Retina (tissue), 1 donor: ENCODE measurements around the gene APBB3.
A peak's percentile ranks its signal among the peaks of the same experiment; 100 is the strongest.

Experiments
- DNase-seq: peaks from one replicate; pipeline ENCODE4 v3.0.0-alpha.2; 2016

APBB3 gene

DNA sequence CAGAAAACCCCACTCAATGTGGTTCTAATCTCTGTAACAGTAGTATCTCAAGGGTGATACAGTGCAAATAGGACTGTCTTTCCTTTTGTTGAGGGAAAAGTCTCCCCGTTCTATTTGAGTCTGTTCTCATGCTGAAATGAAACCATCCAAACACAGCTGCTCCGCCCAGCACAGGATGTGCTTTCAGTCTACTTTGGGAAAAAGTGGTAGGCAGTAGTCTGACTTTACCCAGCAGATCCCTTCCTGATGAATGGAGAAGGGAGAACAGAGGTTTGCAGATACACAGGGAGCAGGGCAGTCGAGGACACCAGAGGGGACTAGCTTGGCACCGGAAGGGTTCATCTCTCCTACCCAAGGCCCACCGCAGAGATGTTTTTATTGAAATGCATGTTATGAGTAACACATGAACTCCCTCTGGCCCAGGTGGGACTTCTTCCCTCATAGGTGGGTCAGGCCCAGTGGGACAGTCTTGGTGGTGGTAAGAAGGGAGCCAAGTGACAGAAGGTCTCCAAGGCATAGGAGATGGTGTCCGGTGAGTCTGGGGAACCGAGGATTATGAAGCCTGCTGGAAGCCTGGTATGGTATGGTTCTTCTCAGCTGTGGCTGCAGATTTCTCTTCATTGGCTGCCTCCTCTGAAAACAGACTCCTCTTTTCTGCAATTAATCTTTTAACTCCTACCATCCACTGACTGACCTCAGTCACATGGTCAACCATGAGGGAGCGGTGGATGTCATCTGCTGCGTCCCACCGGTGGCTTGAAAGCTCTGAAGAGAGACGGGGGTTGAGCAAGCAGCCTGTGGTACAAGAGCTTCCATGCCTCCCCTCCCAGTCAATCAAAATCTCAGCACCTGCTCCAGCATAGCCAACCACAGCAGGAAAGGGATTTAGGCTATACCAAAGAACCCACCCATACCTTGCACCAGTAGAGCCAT is 14.0 kb downstream of the APBB3 start:
- no peak for DNase-seq

DNA sequence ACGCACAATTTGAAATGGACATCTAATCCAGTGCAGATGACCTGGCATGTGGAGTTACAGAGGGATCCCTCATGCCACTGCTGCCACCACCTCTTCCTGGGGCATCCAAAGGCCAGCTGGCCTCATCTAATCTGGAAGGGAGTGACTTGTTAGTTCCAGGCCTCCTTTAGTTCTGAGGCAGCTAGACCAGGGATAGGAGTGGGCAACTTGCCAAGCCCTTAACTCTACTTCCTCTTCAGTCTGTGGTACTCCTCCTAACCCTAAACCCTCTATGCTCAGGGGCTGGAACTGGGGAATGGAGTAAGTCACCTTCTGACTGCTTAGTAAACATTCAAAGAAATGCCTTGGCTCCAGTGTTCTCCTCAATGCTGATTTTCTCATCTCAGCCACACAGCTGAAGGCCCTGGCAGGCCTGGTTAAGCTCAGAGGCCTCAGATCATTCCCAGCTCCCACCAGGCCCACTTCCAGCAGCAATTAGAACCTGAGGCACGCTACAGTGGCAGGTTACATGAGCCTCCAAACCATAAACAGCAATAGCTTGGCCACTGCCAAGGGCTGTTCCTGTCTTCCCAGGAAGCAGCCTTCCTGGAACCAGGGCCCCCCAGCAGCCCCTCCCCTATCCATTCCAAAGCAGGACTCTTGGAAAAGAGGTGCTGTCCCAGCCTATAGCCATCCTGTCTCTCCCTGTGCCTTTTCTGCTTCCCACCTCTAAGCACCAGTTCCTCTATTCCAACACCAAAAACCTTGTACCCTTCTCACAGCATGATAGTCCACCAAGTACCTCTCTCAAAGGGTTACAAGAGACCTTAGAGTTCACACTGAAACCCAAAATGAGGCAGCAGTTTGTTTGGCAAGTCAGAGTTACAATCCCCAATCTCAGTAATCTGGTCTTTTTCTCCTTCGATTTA is 14.9 kb downstream of the APBB3 start:
- no peak for DNase-seq

DNA sequence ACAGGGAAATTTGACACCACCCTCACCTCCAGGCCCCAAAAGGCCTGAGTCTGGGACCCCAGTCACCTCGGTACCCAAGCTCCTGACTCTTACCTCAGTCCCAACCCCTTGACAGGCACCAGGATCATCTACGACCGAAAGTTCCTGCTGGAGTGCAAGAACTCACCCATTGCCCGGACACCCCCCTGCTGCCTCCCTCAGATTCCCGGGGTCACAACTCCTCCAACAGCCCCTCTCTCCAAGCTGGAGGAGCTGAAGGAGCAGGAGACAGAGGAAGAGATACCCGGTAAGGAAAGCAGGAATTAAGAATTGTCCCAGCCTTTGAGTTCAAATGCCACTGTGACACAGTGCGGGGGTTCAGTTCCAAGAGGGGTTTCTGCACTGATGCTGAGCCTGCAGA is 15.6 kb downstream of the APBB3 start:
- no peak for DNase-seq

DNA sequence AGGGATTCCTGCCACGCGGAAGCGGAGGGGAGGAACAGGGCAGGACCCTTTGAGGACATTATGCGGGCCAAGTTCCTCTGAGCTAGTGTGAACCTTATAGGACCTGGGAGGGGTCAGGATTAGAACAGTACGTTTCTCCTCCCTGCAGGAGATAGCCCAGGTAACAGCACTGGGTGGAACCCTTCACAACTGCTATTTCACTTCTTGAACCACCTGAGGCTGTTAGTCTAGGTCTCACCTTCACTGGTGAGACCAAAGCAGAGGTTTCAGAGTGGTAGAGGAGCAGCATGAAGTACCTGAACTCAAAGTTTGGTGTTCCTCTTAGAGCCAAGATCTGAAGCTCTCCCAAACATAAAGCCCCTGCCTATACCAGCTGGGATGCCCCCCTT is 16.1 kb downstream of the APBB3 start:
- no peak for DNase-seq

DNA sequence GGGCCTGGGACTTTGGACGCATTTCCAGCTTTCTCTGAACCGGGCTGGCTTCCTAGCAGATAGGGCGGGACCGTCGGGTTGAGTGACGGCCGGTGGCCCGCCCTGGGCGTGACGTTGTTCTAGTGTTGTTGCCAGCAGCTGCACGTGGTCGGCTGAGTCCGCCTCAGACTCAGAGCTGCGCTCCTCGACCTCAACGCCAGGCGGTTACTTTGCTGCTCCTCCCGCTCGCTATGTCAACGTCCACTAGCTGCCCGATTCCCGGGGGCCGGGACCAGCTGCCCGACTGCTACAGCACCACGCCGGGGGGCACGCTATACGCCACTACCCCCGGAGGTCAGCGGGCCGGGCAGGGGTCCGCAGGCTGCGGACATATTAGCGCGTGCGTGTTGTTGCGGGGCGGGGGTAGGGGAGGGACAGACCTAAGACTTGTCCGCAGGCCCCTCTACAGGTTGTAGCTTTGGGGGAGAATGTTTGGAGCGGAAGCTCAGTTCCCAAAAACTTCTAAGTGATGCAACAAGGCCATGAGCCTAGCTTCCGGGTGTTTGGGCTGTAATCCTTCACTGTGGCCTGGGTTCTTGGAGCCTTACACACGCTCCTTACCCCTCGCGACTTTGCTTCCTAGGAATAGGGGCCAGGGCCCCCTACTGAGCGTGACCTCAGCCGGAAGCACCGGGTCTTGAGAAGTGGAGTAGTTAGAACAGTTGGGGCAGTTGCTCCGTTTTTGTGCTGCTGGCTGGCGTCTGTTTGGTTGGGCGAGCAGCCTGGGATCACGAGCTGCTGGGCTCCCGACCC is 16.7 kb downstream of the APBB3 start, which contains the start of gene EIF4EBP3:
TSS of gene EIF4EBP3 (plus strand) at position 155 of the 792 bp plus-strand sequence. CDS start at position 231, 76 bp downstream.
- DNase-seq, result peak; percentile 93

DNA sequence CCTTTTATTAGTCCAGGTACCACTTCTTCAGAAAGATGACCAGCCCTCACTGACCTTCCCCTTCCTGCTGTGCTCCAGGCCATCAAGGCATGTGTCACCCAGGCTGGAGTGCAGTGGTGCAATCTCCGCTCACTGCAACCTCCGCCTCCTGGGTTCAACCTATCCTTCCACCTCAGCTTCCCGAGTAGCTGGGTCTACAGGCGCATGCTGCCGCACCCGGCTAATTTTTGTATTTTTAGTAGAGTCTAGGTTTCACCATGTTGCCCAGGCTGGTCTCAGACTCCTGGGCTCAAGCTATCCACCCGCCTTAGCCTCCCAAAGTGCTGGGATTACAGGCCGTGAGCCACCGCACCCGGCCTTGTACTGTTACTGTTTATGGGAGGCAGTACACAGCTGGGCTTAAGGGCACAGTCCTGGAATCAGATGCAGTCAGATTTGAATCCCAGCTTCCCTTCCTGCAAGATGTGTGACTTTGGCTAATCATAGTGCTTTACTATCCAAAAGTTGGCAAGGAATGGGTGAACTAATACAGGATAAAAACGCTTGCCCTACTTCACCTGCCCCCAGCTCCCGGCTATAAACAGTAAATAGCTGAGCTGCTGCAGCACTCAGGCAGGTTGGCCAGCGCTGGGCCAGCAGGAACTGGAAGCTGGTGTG is 17.4 kb downstream of the APBB3 start:
- no peak for DNase-seq

DNA sequence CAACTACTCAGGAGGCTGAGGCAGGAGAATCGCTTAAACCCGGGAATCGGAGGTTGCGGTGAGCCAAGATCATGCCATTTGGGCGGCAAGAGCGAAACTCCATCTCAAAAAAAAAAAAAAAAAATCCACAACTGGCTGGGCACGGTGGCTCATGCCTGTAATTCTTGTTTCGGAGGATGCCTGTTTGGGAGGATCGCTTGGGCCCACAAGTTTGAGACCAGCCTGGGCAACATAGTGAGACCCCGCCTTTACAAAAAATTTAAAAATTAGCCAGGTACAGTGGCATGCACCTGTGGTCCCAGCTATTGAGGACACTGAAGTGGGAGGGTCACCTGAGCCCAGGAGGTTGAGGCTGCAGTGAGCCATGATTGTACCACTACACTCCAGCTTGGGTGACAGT is 18.8 kb downstream of the APBB3 start:
- no peak for DNase-seq

DNA sequence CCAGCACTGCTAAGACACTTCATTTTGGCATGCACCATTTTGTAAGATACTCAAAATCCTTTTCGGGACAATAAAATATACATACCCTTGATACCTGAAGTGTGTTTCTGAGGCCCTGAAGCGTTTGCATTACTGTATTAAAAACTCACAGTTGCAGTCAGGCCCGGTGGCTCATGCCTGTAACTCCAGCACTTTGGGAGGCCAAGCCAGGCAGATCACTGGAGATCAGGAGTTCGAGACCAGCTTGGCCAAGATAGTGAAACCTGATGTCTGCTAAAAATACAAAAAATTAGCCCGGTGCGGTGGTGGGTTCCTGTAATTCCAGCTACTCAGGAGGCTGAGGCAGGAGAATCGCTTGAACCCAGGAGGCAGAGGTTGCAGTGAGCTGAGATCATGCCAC is 19.4 kb downstream of the APBB3 start:
- no peak for DNase-seq

DNA sequence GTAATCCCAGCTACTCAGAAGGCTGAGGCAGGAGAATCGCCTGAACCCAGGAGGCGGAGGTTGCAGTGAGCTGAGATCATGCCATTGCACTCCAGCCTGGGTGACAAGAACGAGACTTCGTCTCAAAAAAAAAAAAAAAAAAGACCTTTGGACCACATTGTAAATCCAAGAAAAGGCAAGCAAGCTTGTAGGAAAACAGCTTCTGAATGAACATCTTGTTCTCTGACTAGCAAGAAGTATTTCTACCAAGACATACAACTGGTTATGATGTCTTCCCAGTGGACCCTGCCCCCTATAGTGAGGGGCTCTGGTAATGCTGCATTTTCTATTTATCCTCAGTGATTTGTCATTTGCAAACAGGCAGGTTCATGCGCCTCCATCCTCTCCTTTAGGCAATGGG is 21.4 kb downstream of the APBB3 start:
- no peak for DNase-seq

DNA sequence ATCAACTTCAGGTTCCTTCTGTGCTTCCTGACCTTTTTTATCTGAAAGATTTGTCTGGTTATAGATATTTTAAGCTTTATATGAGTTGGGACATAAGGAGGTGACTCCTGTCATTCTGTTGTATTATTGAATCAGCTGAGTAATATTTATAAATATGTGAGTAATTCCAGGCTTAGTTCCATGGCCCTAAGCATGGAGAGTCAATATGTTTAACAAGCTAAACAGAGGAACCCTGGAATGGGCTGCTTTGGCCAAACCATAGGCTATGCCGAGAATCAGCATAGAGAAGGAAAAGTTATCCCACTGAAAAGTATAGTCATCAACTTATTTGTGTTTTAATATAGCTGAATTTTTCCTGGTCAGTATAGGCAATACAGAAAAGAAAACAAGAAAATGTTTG is 24.2 kb downstream of the APBB3 start:
- DNase-seq, result no peak

DNA sequence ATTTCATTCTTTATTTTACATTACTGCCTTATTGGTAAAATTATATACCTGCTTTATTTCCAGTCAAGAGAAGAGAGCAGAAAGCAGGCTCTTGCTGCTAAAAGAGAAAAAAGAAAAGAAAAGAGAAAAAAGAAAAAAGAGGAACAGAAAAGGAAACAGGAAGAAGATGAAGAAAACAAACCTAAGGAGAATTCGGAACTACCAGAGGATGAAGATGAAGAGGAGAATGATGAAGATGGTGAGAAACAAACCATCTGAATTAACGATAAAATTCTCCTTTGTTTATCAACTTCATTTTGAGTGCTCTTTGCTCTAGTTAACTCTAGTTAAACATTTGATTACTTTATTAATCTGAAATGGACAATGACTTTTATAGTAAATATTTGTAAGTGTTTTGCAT is 40.4 kb downstream of the APBB3 start:
- no peak for DNase-seq

DNA sequence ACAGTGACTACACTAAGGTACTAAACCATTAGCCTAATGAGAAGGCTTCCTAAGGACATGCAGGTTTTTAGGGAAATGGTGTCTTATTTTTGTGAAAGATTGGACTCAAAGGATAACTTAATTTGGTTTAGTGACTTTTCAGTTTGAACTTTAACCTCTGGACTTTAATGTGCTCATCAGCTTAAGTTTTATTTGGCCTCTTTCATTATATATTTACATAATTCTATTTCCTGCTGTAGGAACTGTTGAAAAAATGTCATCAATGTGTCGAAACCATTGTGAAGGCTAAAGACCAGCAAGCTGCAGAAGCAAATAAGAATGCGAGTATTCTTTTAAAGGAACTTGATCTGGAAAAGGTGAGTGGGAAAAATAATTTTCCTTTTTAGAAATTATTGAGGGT is 51.3 kb downstream of the APBB3 start:
- no peak for DNase-seq

DNA sequence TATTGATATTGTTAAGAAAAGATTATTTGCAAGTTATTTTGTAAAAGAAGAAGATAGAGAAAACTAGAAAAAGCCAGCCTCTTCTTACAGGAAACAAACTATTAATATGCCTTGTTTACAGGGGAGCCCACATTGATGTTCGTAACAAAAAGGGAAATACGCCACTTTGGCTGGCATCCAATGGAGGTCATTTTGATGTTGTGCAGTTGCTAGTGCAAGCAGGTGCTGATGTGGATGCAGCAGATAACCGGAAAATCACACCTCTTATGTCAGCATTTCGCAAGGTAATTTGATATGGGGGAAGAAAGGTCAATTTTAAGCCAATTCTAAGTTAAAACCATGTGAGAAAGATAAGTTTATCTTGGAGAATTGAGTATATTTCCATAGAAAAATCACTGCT is 54.5 kb downstream of the APBB3 start:
- no peak for DNase-seq
